Activated CD4-positive, alpha-beta T cell treated with anti-CD3 and anti-CD28 coated beads for 4 hours (primary cell): ENCODE results near the gene AKNA.

Experiments used
- DNase-seq, 2 donors: peaks; one replicate each; pipeline ENCODE4 v3.0.0-alpha.2; 2020

Gene AKNA

DNA sequence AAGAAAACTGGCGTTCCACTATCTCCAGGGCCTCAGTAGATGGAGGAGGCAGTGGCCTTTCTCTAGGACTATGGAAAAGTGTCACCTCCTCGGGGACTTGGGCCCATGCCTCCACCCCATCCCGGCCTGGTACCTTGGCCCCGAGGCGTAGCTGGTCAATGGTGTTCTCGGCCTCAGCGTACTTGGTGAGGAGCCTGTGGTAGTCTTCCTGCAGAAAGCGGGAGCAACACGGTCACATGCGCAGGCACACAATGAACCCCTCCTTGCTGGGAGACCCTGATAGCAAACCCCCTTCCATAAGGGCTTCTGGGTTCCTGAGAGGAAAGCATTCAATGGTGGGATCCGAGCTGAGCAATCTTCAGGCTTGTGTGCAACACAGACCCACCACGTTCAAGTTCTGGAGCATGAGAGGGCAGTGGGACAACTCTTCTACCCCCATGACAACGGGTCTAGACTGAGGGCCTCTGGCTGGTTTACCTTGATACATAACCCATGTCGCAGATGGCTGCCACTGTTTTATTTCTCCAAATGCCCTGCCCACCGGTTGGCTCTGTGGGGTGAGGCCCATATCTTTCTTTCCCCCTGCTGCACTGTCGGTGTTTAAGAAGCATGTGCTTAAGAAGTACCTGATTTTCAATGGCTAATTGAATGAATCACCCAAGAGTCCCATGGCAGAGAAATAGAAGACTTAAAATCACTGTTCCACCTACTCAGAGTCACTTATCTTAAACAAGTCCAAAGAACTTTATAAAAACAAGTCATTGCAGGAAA lies 13.6 kb downstream of the AKNA start:
- DNase-seq = no peak

DNA sequence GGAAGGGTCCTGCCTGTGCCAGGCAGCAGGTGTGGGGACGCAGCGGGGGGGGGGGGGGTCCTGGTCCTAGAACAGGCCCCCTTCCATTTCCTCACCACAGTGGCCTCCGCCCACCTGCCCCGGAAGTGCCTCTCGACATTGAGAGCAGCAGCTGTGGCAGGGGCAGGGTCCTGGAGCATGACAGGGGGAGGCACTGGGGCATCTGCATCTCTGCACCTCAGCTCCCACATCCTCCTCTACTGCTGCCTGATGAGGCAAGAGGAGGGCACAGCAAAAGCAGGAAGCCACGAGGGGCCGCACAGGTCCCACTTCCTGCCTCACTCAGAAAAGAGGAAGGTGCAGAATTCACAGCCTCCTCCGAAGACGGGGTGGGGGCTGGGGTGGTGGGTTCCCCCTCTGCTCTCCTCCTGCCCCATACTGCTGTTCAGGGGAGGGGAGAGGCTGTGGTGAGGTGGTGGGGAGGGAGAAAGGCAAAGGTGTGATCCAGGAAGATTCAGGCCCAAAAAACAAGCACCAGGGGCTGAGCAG lies 14.8 kb downstream of the AKNA start:
- DNase-seq = peak; percentile 59 to 69

DNA sequence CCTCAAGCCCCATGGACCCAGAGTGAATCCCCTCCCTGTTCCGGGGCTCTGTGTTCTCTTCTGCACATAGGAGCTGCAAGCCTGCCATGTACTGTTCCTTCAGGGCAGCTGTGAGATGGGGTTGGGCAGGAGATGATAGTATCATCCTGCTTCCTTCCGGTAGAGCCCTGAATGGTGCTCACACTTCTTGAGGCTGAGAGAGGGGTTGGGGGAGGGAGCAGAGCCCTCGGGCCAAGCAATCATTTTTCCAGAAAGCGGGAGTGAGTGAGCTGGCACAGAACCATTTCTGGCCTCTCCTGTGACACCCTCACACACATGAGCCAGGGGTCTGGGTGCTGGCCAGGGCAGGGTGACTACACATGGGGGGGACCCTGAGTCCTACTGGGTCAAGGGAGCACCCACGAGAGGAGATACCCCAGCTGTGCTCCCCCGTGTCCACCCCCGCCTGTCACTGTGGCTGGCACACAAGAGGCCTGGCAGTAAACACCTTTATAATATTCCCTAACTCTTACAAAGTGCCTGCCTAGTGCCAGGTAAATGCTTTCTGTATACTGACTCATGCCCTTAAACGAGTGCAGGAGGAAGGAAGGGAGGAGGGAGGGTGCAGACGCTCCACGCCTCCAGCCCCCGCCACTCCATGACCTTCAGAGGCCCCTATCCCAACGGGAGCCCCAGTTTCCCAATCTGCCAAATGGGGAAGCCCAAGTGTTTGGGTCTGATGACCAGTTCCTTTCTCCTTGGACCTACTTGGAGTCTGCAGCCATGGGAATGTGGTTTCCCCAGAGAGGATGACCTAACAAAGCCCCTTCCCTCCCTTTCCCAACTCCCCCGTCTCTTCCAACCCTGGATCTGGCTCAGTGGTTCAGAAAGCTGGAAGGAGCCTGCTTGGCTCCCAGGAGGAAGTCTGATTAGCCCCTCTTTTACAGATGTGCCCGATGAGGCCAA lies 15.5 kb downstream of the AKNA start:
- DNase-seq = no peak

DNA sequence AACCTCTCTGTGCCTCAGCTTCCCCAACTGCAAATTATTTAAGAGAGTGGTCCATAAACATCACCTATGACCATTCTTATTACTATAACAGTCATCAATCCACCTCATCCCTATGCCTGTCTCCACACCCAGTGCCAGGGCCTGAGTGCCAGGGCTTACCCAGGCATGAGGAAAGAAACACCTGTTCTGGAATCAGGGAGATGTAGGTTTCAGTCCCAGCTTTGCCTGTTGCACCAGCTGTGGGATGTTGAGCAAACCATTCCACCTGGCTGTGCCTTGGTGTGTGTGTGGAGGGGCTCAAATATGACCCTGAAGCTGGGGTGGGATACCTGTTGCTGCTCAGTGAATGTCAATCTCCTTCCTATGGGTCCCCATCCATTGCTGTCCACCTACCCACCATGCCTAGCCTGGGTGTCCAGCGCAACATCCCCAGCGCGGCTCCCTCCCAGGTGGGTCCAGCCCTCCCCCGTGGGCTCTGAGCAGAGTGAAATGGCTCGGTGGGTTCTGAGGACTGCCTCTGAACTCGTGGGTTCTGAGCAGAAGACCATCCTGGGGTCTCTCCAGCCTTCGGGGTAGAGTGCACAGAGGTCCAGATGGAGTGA lies 16.3 kb downstream of the AKNA start:
- no peak for DNase-seq

DNA sequence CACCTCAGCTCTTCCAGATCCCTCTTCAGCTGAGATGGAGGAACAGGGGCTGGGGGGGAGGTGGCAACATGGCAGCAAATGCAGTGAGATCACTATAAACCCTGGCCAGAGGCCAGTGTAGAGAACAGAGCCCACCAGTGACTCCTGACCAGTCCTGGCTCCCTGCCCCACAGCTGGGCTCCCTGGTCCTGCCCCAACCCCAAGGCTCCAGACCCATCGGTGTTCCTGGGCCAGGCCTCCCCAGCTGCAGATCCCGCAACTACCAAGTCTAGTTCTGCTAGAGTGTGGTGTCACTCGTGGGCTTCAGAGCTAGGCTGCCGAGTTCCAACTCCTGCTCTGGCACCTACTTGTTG lies 16.8 kb downstream of the AKNA start:
- DNase-seq = no peak

DNA sequence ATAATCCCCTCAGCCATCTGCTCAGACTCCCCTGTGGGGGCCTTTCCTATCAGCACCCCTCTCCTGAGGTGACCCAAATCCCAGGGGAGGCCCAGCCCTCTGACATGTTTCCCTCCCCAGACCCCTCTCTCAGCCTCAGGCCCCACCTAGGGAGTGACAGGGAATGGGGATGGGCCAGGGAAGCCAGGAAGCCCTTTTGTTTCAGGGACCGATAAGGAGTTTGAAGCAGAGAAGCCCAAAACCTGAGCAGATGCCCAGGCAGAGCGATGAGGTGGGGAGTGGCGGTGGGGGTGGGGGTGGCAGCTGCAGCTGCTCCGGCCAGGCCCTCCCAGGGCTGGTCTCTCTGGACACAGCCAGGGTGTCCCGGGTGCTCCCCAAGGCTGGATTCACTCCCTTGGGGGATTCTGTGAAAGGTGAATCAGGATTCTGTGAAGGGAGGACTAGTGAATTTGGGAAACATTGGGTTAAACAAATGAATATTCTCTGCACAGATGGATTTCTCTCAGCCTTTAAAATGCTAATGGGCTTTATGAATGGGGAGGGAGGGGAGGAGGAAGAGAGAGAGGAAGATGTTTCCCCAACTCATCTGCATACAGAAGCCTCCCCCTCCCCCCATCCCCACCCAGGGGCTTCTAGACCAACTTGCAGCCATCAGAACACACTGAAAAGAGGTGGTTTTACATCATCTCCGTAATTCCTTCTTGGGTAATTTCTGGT lies 17.4 kb downstream of the AKNA start:
- DNase-seq = no peak

DNA sequence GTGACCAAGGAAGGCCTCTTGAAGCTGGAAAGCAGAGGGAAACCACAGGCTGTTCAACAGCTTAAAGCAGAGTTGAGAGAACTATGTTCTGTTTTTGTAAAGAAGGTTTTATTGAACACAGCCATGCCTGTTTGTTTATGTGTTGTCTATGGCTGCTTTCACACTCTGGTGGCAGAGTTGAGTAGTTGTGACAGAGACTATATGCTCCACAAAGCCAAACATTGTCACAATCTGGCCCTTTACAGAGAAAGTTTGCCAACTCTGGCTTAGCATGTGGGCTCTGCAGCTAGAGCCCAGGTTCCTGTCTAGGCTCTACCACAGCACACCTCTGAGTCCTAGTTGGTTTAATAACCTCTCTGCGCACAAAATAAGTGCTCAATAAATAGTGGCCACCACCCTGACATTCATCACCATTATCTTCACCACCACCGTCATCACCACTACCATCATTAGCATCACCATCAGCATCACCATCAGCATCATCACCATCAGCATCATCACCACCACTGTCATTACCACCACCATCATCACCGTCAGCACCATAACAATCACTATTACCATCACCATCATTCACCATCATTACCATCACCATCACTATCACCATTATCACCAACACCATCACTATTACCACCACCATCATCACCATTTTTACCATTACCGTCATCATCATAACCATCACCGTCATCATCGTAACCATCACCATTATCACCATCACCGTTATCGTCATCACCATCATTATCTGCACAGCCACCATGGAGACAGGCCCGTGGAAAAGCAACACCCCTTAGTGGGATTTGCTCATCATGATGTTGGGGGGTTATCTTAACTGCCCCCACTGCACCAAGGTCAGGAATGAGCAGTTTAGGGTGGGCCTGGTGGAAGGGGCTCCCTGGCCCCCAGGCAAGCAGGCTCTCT lies 18.3 kb downstream of the AKNA start:
- DNase-seq = no peak

DNA sequence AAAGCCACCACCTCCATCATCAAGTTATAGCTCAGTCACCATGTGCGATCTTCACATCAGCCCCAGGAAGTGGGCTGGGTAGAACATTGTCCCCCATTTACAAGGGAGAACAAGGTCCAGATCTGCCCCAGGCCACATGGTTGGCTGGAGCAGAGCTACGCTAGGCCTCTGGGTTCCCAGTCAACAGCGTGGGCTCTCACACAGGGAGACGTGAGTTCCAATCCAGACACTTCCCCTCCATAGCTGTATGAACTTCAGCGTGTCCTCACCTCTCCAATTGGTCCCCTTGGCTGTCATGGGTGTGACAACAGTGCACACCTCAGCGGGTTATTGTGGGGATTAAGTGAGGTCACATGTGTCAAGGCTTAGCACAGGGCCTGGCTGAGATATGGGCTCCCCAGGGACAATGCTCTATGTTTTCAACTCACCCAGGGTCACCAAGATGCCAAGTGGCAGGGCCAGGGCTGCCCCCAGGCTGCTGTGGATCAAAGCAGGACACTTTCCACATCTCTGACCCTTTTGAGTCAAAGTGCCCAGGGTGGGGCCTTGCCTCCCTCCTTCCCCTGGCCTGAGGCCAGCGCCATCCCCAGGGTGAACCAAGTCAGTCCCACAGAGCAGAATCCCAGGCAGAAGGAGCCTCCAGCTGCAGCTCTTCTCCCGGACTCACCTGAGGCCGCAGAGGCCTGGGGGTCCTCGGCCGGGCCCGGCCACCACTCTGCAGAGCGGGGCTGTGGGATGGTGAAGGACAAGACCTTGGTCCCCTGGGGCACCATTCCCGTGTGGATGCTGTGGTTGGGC lies 19.8 kb downstream of the AKNA start:
- DNase-seq = no peak

DNA sequence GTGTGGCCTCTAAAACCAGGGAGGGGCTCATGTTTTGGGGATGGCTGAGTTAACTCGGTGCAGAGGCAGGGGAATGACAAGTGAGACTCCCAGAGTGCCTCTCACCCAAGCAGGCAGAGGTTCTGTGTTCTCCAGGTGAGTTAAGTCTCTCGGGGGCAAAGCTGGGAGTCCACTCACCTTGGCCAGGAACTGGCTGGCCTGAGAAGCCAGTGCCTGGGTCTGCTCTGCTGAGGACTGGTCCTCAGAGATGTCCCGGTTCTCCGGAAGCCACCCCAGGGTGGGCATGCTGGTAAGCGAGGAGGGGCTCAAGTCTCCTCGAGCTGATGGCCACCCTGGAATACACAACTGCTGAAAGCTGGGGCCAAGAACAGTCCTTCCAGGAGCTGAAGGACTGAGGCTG lies 20.4 kb downstream of the AKNA start:
- no peak for DNase-seq

DNA sequence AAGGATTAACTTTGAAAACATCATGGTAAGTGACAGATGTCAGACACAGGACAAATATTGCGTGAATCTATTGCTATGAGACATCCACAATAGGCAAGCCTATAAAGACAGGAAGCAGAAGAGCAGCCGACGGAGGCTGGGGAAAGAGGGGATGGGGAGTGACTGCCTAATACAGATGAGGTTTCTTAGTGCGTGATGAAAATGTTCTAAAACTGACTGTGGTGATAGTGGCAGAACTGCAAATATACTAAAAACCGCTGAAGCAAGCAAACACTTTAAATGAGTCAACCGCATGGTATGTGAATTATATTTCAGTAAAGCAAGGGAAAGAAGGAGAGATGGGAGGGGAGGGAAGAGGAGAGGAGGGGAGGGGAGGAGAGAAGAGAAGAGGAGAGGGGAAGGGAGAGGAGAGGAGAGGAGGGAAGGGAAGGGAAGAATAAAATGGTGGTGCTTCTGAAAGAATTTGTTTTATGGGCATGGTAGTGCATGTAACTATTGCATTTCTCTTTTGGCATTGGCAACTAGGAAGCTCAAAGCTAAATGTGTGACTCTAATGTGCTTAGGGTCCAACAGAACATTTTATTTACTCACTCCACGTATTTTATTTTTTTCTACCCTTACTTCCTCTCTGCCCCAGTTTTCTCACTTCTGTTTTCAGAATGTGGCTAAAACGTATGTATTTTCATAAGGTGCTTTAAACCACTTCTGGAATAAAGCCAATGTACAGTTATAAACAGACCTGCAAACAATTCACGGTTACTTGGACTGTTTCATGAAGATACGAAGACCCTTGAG lies 21.3 kb downstream of the AKNA start:
- DNase-seq = no peak

DNA sequence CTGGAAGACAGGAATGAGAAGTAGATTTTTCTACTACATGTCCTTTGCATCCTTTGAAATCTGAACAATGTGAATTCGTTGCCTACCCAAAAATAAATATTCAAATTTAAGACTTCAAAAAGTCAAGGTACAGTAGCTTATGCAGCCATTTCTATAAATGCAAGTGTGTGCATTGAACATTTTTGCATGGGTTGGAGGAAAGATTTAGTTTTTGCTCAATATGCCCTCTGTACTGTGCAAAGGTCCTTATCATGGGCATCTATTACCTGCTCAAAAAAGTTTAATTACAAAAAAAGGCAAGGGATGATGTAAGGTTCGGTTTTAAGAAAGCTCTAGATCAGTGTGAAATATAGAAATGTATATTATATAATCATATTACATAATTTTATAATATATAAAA lies 22.6 kb downstream of the AKNA start:
- DNase-seq = no peak

DNA sequence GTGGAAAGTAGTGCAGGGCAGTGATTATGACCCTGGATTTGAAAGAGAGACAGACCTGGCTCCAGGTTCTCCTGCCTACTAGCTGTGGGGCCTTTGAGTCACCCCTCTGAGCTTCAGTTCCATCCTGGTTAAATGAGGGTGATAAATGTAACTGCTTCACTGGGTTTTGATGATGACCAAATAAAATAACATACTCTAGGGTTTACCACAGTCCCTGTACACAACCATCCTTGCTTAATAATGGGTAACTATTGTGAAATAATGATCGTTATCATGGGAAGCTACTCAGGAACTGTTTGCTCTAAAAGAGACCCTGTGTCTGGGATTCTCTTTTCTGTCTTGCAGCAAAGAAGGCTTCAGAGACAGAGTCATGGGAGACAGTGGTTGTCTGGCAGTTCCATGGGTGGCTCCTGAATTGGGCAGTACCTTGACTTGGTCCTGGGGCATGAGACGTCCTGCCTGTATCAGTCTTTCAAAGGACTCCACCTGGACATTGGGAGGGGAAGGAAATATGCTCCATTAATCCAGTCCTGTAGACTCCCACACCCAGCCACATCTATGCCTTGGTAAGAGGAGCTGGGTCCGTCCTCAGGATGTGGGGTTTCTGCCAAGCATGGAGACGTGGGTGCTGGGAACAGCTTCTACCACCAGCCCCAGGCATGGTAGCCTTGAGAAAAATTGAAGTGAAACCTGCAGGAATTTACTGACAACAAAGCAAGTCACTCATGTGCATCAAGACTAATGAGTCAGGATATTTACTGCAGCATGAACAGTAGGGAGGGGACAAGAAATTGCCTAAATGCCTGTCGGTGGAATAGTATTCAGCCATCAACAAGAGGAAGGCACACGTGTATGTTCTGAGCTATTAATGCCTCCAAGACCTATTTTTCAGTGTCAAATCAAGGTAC lies 23.4 kb downstream of the AKNA start:
- DNase-seq = no peak

DNA sequence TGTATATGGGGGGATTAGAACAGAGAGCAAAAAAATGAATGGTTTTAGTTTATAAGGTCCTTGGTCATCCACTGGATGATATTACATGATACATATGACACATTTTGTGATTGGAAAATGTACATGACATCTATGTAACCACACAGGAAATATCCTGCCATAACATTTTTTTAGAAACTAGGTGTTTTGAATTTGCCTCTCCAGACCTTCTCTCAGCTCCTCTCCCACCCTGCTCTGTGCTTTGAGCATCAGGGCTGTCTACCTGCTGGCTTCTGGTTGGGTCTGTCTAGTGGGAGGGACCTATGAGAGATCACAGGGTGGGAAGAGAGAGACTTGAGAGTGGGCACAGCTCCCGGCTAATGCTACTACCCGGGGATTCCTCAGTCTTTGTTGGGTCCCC lies 24.4 kb downstream of the AKNA start:
- DNase-seq = no peak

DNA sequence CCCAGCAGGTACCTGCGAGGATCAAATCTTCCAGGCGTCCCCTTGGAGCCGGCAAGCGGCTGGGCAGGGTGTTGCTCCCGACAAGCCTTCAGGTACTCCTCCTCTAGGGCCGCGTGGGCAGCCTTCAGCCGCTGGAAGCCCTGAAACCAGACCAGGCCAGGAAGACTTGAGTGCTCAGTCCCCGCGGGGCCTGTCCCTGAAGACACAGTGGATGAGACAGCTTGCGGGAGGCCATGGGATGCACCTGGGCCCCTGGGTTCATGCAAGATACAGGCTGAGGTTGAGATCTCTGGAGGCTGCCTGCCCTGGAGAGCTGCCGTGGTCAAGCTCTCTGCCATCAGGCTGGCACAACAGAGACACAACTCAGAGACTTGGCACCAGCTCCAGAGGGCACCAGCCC lies 25.4 kb downstream of the AKNA start:
- no peak for DNase-seq

DNA sequence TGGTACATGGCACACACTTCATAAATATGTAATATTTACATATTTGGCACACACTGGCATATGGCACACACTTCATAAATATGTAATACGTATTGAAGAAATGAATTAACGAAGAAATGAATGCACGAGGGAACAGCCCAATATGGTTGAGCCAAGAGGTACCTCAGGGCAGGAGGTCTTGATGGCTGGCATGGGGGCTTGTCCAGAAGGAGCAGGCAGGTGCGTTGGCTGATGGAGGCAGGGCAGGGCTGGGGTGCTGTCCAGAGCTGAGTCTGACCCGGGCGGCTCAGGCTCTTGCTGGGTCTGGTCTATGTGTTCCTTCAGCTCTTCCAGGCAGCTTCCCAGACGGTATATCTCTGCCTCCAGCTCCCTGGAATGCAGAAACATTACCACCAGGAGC lies 26.2 kb downstream of the AKNA start:
- no peak for DNase-seq

DNA sequence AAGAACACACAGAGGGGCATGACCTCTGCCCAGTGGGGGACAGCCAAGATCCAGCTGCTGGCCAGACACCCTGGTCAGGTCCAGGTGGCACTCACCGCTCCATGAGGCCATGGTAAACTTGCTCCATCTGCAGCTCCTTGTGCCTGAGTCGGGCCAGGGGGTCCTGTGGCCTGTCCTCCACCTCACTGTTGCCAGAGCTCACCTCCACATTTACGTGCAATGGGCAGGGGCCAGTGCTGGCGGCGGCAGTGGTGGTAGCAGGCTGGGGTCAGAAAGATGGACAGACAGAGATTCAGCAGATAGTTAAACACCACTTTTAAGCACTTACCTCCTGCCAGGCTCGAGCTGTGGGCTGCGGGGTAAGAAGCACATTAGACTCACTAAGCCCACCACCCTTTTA lies 28.0 kb downstream of the AKNA start:
- DNase-seq = no peak

DNA sequence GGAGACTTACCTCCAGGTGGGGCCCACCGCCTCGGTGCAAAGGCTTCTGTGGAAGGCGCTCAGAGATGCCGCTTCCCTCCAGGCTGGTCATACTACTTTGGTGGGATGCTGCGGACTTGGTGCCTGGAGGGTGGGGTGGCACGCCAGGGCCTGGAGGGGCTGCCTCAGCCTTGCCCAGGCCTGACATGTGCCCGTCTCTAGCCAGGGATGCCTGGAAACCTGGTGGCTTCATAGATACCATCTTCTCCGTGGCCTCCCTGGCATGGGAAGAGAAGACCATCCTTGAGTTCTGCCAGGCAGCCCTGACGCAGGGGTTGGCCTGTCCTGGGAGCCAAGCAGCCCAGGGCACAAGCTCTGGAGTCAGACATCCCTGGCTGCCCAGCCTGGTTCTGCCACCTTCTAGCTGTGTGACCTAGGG lies 29.9 kb downstream of the AKNA start:
- DNase-seq = no peak

DNA sequence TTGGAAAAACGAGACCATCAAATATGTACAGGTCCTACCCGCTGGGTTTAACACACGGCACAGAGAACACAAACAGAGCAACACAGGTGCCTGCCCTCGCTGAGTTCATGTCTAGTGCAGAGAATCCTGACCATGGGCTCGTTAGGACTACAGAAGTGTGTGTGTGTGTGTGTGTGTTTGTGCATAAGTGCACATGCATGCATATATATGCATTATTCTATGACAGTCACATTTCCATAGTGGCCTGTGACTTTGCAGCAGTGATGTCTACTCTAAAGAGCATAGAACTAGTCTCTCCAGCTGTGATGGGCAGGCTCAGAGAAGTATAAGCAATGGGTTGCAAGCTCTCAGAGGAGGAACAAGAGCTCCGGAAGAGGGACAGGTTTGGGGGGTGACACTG lies 30.4 kb downstream of the AKNA start:
- no peak for DNase-seq

DNA sequence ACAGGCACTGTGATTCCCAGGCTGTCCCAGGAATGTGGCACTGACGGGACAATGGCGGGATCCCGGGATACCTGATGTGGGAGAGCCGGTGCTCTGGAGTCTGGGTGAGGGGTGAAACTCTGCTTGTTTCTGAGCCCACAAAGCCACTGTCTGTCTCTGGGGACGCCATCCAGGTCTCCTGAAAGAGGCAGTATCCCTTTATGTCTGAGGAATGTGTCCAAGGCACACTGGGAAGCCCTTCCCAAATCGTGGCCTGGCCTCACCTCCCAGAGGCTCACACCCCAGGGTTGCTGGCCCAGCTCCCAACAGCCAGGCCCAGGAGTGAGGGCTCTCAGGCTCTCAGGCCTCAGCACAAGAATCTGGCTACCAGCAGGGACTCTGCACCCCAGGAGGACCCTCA lies 31.0 kb downstream of the AKNA start:
- no peak for DNase-seq
